GM21825 (cell line): ENCODE measurements around the gene RPL31.
A peak's percentile ranks its signal among the peaks of the same experiment; 100 is the strongest.

Experiments used
- ATAC-seq: cut with Tn5 transposase; IDR thresholded peaks from one replicate; pipeline ENCODE4 v1.9.1; 2021; ENCODE audit warnings: mild to moderate bottlenecking, moderate library complexity; ENCODE audit not compliant: unreplicated experiment

RPL31 gene

DNA sequence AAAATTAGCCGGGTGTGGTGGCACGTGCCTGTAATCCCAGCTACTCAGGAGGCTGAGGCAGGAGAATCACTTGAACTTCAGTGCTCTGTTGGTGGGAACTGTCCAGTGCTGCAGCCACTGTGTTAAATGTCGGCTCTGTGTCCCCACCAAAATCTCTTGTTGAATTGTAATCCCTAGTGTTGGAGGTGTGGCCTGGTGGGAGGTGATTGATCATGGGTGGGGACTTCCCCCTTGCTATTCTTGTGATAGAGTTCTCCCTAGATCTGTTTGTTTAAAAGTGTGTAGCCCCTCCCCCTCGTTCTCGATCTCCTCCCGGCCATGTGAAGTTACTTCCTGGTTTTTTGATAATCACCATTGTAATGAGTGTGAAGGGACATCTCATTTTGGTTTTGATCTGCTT lies 9.8 kb upstream of the RPL31 start:
- ATAC-seq: no peak

DNA sequence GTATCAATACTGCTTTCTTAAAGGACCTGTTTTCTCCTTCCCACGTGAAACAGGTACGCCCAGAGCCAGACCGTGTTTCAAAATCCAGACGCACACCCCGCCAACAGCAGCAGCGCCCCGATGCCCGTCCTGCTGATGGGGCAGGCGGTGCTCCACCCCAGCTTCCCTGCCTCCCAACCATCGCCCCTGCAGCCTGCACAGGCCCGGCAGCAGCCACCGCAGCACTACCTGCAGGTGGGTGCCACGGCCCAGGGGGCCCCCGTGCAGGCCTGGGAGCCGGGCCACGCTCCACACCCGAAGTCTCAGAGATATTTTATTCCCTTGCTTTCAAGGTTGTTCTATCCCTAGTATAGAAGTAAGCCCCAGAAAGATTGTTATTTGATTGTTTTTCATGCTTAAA lies 8.8 kb upstream of the RPL31 start:
- ATAC-seq: no peak

DNA sequence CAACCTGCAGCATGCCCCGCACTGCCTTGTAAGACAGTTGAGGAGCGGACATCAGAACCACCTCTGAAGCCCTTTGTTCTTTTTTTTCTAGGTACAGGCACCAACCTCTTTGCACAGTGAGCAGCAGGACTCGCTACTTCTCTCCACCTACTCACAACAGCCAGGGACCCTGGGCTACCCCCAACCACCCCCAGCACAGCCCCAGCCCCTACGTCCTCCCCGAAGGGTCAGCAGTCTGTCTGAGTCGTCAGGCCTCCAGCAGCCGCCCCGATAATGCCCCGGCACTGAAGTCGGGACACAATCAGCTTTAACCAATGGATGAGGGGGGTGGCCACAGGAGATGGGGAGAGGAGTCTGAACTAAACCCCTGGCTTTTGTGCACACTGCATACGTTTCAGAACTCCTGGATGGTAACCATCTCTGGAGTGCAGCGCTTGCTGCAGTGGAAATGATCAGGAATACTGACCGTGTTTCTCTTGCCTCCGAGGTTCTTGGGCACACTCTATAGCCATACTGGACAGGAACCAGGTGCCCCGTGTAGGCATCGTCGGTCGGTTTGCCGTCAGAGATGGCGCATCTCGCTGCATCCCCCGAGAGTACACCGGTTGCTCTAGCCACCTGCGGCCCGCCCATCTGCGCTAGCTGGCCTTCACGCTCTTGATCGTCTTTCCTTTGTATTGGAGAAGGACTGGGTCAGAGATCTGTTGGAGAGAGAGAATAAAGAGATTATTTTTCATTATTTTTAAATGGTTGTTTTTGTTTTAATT lies 6.6 kb upstream of the RPL31 start:
- no peak for ATAC-seq

DNA sequence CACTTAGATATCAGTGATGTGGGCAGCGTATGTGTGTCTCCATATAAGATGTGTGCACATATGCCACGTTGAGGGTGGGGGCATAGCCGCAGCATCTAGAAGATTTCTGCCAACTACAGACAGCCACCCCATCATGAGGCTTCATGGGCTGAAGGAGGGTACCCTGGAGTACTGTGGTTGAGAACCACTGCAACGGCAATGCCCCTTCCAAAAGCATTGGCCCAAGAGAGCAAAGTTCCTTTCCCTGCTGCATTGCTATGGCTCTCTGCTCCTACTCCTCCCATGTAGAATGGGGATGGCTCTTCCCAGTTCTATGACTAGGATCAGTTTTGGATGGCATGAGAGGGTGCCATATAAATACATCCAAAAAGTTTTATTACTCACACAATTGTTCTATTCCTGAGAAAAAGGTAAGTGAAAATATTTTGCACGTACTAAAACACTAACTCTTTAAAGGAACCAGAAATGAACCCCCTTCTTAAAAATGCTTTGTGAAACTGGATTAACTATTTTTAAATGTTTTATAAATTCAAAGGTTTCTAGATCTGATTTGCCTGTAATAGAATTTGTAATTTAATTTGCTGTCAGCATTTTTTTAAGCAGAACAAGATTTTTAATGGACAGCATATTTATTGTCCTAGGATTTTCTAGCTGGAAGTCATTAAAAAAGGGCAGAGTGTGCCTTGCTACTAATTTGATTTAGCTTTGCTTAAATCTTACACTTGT lies 4.4 kb upstream of the RPL31 start:
- ATAC-seq: no peak

DNA sequence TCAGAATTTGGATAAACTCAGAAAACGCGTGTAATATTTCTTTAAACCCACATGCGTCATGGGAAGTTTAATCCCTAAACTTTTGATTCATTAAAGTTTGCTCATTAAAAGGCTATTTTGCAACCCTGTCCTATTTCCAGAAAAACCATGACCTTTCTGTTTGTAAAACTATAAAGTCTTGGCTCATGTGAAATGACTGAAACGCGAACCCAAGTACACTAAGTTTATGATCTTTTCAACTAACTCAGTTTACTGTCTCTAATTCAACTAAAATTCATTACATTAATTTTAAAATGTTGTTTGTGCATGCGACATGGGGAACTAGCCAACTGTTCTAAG lies 3.9 kb upstream of the RPL31 start:
- no peak for ATAC-seq

DNA sequence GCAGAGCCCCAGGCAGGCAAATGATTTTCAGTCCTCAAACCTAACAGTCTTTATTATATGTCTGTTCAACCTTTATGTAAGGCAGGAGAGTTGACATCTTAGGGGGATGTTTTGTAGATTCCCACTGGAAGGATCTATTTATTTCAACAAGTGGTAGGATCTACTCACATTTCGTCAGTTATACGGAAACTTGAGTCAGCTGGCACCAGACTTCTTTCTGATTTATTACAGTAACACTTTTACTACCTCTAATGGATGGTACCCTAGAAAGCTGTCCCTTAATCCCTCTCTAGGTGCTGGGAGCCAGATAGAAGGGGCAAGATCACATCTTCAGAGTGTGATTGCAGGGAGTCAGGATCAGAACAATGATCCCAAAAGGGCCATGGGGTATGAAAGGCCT lies 2.1 kb upstream of the RPL31 start:
- no peak for ATAC-seq

DNA sequence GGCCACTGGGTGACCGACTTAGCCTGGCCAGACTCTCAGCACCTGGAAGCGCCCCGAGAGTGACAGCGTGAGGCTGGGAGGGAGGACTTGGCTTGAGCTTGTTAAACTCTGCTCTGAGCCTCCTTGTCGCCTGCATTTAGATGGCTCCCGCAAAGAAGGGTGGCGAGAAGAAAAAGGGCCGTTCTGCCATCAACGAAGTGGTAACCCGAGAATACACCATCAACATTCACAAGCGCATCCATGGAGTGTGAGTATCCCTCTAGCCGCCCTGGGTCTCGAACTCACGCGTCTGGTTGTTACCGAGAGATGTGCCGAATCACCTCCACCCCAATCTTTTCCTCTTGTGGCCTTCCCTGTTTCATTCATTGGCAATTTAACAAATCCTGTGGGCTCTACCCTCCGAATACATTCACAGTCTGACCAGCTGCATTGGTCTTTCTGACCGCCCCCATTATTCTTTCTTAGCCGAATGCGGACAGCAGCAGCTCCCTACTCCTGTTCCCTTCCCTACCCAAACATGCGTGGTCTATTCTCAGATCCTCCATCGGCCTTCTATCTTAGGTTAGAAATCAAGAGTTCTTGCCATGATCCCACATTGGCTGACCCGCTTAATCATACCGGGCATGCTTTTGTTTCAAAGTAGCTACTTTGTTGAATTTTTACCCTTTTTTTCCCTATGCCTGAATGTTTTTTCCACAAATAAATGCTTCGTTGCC lies 631 bp downstream of the RPL31 start:
- no peak for ATAC-seq

DNA sequence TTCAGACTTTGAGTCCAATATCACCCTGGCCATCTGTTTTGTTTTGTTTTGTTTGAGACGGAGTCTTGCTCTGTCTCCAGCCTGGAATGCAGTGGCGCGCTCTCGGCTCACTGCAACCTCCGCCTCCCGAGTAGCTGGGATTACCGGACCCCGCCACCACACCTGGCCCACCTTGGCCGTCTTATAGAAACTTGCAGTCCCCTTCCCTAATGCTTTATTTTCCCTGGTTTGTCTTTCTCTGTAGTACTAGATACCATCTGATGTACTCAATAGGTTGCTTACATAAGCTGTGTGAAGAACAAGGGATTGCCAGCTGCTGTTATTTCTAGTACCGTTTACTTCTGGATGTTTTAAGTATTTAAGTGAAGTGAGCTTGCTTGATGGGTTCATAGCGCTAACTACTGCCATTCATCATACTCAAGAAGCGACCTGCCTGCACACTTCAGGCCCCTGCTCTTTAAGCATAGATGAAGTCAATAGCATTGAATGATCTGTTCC lies 1.2 kb downstream of the RPL31 start:
- ATAC-seq: no peak

DNA sequence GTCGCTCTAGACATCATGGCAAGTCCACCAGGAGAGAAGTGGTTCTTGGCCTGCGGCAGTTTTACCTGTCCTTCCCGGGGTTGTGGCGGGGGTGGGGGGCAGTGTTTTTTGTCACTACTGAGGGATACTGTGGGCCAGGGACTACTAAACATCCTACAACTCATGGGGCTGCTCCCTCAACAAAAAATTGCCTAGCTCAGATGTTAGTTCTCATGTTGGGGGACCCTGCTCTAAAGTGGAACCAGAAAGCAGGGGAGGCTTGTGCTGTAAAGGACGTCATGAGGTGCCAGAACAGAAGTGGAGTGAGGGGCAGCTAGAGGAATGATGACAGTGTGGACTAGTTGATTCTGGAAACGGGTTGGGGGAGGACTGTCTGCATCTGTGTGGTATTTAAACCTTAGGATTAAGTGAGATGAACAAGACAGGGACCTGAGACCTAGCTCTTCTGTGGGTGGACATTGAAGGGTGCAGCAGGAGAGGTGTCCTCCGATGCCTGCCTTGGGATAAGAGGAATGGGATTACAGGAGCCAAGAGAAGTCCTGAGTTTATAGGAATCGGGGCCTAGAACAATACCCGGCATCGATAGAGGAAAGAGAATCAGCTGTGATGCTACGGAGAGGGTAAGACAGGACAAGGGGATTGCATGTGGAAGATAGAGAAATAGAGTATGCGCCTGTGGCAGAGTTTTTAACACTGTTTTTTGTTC lies 2.7 kb downstream of the RPL31 start:
- ATAC-seq: no peak

DNA sequence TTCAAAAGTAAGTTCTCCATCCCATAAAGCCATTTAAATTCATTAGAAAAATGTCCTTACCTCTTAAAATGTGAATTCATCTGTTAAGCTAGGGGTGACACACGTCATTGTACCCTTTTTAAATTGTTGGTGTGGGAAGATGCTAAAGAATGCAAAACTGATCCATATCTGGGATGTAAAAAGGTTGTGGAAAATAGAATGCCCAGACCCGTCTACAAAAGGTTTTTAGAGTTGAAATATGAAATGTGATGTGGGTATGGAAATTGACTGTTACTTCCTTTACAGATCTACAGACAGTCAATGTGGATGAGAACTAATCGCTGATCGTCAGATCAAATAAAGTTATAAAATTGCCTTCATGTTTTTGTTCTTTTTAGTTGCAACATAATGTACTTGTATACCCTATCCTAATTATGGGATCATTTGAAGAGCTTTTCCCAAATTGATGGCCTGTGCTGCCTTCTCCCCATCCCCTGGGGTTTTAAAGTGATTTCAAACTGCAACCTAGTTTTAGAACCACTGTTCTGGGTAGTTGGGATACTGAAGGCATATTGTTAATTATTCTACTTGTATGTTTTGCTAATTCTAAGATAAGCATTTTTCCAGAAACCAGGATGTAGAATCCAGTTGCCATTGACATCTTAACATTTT lies 4.1 kb downstream of the RPL31 start:
- ATAC-seq: no peak

DNA sequence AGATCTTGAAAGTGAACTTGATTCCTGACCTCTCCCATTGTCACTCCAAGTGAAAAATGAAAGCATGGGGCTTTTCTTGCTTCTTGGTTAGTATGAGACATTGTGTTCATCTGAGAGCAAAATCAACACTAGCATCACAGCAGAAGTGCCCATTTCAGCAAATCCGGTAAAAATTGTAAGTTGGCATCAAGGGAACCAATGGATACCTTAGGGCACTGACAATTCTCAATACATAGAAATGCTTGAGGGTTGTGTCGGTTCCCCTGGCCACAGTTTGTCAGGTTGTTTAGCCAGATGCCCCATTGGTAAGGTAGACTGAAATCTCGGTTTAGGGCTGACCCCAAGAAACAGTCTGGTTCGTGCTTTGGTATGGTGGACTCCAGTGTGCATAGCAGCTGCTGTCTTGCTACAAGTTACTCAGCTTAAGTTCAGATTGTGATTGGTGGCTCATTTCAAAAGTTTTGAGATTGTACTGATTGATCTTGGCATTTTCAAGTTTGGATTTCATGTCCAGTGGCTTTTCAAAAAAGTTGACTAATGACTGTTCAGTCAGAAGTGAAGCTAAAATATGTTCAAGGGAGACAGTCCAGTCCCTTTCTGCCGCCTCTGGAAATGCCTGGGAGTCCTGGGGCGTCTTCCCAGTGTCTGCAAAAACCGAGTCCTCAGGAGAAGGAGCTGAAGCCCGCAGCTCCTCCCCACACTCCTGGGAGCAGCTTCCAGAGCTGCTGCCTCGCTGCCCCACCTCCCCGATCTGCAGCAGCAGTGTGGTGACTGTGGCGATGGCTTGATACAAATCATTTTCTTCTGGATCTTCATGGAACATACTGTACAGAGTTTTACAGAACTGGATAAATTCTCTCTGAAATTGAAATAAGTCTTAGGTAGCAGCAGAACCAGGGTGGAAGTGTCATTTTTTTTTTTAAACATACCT lies 5.6 kb downstream of the RPL31 start:
- no peak for ATAC-seq

DNA sequence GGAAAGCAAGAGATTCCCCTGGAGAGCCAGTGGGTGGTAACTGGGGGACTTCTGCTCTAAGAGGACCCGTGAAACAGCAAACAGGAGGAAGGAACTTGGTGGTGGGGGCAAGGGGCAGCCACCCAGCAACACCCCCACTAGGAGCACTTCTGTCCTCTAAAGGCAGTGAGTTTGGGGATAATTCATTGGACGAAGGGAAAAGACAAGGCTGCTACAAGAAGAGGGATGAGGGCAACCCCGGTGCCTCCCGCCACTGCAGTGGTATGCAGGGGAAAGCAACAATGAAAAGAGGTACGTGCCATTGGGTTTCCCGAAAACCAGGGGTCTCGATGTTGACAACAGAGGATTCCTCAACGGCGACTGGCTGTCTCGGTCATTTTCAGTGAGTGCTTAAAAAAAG lies 9.1 kb downstream of the RPL31 start:
- ATAC-seq: no peak

DNA sequence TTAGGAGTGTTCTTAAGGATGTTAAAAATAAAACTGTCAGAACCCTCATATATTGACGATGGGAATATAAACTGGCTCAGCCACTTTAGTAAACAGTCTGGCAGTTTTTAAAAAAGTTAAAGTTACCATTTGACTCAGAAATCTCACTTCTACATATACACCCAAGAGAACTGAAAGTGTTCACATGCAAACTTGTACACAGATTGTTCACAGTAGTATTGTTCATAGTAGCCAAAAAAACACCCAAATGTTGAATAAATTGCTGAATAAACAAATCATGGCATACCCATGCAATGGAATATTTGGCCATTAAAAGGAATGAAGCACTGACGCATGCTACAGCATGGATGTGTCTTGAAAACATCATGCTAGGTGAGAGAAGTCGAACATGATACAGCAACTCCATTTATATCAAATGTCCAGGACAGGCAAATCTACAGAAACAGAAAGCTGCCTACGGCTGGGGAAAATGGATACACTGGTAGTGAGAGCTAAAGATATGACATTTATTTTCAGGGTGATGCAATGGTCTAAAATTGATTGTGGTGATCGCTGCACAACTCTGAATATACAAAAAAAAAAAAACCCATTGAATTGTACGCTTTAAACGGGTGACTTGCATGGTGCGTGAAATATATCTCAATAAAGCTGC lies 10.1 kb downstream of the RPL31 start:
- ATAC-seq: peak; percentile 91

DNA sequence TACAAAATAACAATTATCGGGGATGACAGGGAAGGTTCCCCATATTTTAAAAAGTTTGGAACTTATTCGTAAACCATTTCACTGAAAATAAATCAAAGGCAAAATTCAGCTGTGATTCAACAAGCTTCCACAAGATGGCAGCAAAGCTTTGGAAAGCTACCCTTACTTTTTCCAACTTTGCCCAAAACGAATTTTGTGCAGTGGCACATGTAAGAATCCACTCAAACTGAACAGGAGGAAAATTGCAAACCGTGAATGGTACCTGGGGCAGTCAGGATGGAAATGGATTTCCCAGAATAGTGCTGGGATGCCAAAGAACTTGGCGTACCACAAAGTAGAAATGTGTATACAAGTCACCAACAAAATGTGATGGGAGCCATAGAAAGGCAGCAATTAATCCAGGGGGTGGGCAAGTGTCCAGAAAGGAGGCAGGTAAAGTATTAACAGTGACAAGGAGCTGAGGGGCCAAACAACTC lies 10.7 kb downstream of the RPL31 start:
- no peak for ATAC-seq

DNA sequence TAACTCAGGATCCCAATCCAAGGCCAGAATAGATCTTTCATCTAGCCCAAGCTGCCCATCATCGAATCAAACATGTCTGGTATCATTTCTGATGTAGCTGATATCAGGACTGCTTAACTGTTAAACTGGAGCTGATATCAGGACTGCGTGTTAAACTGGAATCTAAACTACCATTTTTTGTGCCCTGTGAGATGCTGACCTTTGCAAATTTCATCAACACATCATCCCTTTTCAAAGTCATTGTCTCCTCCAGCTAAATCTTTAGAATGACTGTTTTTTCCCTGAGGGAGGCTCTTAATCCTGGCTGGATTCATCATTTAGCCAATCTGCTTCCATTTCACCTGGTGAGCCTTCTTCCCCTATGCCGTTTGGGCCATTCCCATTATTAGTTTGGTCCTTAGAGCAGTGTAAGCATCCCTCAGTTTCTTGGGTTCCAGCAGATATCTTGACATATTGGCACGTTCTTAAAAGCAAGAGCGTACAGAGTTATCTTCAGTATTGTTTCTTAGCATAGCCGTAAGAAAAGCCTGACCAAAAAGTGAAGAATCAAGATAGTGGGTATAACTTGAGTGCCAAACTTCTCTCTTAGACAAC lies 12.3 kb downstream of the RPL31 start:
- ATAC-seq: no peak

DNA sequence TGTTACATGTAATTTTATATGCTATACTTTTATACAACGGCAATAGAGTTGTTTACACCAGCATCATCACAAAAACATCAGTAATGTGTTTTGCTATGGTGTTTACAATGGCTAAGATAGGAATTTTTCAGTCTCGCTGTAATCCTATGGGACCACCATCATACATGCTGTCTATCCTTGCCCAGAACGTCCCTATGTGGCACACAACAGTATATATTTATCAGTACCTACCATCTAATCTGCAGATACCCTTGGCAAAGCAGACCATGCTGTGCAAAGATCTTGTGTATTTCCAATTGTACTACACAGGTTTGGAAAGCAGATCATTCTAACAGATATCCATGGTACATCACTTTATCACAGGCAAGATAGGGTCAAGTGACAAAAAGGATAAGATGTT lies 15.3 kb downstream of the RPL31 start:
- ATAC-seq: no peak

DNA sequence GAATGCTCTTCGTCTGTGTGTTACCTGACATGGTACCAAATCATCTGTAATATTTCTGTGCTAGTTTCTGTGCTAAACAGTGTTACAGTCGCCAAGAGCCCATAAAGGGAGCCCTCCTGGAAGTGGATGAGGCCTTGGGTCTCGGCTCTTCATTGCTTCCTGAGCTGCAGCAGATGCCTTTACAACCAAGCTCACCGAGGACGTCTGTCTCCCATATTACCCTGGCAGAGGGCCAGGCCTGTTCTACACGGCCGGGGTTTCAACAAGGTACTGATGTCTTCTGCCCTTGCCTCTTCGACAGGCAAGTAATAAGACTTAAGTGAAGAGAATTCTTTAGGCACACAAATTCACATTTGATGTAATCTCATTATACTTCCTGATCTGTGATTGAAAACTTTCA lies 16.8 kb downstream of the RPL31 start:
- no peak for ATAC-seq

DNA sequence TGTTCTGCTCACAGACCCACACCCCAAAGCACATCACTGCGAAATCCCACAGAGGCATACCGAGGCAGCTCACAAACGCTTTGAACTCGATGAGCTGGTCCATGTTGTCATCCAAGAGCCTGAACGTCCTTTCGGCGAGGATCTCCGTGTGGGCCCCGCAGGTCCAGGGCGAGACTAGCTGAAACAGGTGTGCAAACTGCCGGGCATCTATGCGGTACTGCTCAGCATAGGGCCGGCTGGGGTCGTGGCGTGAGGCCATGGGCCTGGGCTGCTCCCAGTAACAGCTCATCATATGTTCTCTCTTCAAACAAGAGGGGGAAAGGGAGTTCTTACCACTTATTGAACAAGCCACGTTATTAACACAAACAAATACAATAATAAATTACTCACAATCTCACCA lies 20.1 kb downstream of the RPL31 start:
- no peak for ATAC-seq
